NCI-H2107 treated with DMSO at 0.1 percent for 48 hours (cell line): Measurements from ENCODE around the gene CLDN2.

Experiments
- DNase-seq: peaks from one replicate; lab custom pipeline; 2025; ENCODE audit not compliant: unreplicated experiment; lab: John Stamatoyannopoulos, UW

CLDN2 gene

DNA sequence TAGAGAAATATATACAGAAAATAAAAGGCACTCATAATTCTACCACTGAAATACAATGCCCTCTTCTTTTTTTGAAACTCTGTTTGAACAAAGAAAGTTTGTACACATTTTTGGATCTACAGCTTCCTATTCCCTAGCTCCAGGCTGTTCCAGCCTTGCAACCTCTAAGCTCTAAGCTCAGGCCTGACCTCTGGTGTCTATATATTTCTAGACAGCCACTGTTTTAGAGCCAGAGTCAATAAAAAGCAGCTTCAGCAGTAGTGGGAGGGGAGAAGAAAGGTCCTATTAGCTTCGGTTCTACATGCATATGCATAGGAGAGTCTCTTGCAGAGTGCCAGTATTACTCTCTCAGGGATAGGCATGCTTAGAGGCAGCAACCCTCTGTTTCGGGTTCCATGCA, 39.7 kb downstream of the CLDN2 start:
- no peak for DNase-seq

DNA sequence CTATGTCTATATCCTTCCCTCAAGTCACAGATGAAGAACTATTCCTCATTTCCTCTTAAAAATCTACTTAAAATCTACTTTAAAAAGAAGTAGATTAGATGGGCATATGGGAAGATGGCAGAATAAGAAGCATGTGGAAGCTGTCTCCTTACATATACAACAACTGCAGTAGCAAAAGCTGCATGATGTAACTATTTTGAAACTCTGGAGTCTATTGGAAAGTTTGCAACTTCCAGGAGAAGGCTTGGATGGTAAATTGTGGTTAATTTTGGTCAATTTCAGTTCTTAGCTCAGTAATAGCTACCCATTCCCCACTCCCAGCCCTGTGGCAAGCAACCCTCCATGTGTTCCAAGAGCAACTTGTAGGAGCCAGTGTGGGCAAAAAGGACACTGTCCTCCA, 42.9 kb downstream of the CLDN2 start:
- no peak for DNase-seq

DNA sequence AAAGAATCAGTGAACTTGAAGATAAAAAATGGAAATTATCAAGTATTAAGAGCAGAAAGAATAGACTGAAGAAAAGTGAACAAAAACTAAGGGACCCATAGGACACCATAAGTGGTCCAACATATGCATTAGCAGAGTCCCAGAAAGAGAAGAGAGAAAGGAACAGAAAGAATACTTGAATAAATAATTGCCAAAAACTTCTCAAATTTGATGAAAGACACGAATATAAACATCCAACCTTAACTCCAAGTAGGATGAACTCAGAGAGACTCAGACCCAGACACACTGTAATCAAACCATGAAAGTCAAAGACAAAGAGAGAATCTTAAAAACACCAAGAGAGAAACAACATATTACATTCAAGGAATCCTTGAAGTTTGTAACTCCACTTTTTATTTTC, 44.1 kb downstream of the CLDN2 start:
- DNase-seq, result no peak

DNA sequence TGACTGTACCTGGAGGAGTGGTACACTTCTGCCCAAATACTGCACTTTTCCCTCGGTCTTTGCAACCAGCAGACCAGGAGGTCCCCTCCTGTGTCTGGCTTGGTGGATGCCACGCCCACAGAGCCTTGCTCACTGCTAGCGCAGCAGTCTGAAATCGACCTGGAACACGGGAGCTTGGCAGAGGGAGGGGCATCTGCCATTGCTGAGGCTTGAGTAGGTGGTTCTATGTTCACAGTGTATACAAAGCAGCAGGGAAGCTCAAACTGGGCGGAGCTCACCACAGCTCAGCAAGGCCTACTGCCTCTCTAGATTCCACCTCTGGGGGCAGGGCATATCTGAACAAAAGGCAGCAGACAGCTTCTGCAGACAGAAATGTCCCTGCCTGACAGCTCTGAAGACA, 46.3 kb downstream of the CLDN2 start:
- peak; percentile 32 for DNase-seq

DNA sequence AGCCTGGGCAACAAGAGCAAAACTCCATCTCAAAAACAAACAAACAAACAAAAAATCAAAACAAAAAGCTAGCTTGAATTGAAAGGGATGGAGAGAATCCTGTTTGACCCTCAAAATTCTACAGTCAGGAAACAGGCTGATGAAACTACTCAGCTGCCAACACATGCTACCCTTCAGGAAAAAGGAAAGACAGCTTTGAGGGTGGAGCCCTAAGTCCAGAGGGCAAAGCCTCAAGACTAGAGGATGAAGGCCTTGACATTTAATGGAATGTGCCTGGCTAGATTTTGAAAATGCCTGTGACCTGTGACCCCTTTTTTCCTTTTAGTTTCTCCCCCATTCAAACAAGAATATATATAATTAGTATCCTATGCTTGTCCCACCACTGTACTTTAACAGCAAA, 52.7 kb downstream of the CLDN2 start:
- no peak for DNase-seq

DNA sequence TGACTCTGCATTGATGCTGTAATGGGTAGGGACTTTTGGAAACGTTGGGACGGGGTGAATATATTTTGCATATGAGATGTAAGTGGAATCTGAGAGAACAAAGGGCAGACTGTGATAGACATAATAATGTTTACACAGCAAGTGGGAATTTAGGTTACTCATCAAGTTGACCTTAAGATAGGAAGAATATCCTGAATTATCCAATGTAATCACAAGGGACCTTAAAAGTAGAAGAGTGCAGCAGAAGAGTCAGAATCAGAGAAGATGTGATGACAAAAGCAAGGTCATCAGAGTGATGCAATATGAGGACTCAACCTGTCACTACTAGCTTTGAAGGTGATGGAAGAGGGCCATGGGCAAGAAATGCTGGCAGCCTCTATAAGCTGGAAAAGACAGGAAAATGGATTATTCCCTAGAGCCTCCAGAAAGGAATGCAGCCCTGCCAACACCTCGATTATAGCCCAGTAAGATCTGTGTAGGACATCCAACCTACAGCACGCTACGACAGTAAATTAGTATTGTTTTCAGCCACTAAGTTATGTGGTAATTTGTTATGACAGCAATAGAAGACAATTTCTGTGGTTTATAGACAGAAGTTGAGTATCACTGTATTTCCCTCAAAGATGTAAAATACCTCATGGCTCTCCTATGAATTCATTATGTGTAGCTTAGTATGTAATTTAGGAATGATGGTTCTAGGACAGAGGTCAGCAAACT, 53.4 kb downstream of the CLDN2 start:
- no peak for DNase-seq

DNA sequence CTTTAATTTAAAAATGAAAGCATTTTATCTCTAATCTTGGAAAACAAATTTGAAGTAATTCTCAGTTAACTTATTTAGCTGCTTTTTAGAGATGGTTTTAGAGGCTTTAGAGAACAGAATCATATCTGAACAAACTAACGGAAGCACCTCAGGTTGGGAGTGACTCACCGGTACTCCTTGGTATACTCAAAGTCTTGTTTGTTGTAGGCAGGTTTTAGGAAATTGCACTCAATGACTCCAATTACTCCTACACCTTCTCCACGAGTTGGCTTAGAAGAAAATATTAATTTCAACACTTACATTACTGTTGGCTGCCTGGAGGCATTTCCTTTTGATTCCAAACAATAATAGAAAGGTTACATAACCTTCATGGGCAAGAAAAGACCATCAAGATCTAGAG, 56.2 kb downstream of the CLDN2 start:
- no peak for DNase-seq
